ENCODE results near the gene GNB1. TPM values are rescaled to one million over a fixed set of nuclear protein-coding genes. Genes with fewer than 3 reads are reported as not detected.

GNB1 gene
- total and polyA plus RNA-seq, 9 of the 15 experiments (the other 6 are each of a cell fraction or from before 2014, with no cell fraction given): 34.3 to 388 (median 114) TPM

DNA sequence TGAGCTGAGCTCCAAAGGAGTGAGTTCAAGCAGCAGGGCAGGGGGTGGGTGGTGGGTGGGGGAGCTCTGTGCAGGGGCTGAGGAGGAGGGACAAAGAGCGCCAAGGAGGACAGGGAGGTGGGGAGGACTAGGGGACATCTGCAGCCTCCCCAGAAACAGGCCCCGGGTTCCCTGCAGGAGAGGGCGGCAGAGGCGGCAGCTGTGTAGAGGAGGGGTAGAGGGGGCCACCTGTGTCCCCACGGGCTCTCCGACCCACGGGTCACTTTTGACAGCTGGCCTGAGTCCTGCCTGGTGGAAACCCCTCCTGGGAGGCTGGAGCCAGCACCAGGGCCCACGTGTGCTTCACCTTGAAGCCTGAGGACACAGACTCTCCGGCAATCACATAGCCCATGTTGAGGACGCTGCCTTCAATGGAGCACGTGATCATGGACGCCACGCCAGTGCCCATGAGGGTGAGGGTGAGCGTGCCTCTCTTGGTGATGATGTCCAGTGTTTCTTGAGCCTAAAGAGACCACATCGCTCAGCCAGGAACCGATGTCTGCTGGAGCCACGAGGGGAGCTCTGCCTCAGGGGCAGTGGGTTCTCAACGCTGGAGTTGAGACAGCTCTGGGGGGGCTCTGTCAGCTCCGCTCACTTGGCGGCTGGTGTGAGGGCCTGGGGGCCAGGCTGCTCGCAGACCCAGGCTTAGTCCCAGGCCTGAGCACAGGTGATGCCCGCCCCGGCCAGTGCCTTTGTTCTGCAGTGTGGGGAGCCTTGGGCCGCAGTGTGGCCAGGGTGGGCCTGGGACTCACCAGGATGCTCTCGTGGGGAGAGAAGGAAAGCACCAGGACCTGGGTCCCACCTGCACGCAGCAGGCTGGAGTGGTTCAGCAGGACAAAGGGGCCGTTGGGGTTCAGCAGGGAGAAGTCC lies 34.8 kb upstream of the GNB1 start (continued):
- TF ChIP-seq RBBP5 (IDR thresholded peaks at IDR 0.05; ENCODE audit: borderline replicate concordance, insufficient read depth, low read length, poor library complexity, severe bottlenecking): peak; percentile 22

DNA sequence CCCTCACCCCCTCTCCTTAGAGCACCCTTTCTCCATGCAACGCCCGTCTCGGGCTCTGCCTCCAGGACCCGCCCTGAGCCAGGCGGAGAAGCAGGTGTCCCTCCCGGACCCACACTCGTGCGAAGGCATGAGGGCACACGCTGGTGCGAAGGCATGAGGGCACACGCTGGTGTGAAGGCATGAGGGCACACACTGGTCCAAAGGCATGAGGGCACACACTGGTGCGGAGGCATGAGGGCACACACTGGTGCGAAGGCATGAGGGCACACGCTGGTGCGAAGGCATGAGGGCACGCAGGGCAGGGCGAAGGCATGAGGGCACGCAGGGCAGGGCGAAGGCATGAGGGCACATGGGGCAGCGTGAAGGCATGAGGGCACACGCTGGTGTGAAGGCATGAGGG lies 34.0 kb upstream of the GNB1 start:
- no peak for FAIRE-seq
- no peaks in the 10 kb centered on the region for H3K79me2 ChIP-seq (ENCODE audit: control insufficient read depth, insufficient read depth, low read length)
- H3K27me3 ChIP-seq (ENCODE audit: control insufficient read depth in 2 of 2, insufficient read depth in 2 of 2, low read length in 2 of 2): peaks cover 20 to 62% of the 10 kb centered on the region in 2 experiments; a peak in 4 of 5 replicates
- no peaks in the 10 kb centered on the region for H3K9me1 ChIP-seq (ENCODE audit: control insufficient read depth, insufficient read depth, low read length)
- intact Hi-C loops (cut with micrococcal nuclease) (no loop called here), in situ Hi-C loops (cut with MboI) (no loop called here)
- ChIA-PET POLR2A (interaction anchor here (1.7 kb wide), 1 partner anchor 16 kb away, joined by 9 read pairs; no protein-coding TSS in a partner anchor), CTCF (ENCODE audit: low intra/inter-chr PET ratio) (no interaction called here)
- H3K9ac ChIP-seq (ENCODE audit: insufficient read depth in 1 of 2, low read depth in 2 of 2, low read length in 2 of 2): no peak overlapping the region
- H3K4me1 ChIP-seq (replicated peaks in 1 of 2; ENCODE audit: control insufficient read depth in 2 of 2, insufficient read depth in 2 of 2, low read length in 2 of 2): peaks cover 0 to 88% of the 10 kb centered on the region in 2 experiments; a peak in 2 of 5 replicates
- H3K4me3 ChIP-seq: no peak overlapping the region
- peaks cover 8% of the 10 kb centered on the region for H4K20me1 ChIP-seq (replicated peaks; ENCODE audit: control insufficient read depth, insufficient read depth, low read length)
- BruUV-seq (replicated peaks): no TSS peak
- DNase-seq (ENCODE audit: extremely low read depth in 1 of 4, low spot score in 3 of 4): no peak
- no peak overlapping the region for H3K4me2 ChIP-seq (ENCODE audit: insufficient read depth, low read length)
- H3K9me3 ChIP-seq (replicated peaks; ENCODE audit: control insufficient read depth, insufficient read depth, low read depth, low read length): no peaks in the 10 kb centered on the region
- ATAC-seq: no peak
- H2AFZ ChIP-seq (ENCODE audit: low read depth, low read length): no peak overlapping the region
- 30% methylated on average over 21 of the region's 21 CpGs for WGBS (ENCODE audit: insufficient coverage, low coverage, missing lambda C conversion rate)
- no peaks in the 10 kb centered on the region for H3K36me3 ChIP-seq (ENCODE audit: control insufficient read depth, insufficient read depth, low read length)
- H3K27ac ChIP-seq (ENCODE audit: extremely low read depth, low read depth, low read length): no peak overlapping the region
- no peak for TF ChIP-seq HNRNPLL (IDR thresholded peaks at IDR 0.05; ENCODE audit: low read depth, low read length, poor library complexity, severe bottlenecking)
- TF ChIP-seq LEF1 (IDR thresholded peaks at IDR 0.05): no peak
- TF ChIP-seq NR3C1 (CRISPR knock-in tag; IDR thresholded peaks at IDR 0.05): 0 out of 2 replicates have a peak, but pooled peaks have one; percentile 0
- TF ChIP-seq NFYB (IDR thresholded peaks at IDR 0.05; ENCODE audit: extremely low read depth, insufficient read length): no peak
- TF ChIP-seq, protein P1, sequence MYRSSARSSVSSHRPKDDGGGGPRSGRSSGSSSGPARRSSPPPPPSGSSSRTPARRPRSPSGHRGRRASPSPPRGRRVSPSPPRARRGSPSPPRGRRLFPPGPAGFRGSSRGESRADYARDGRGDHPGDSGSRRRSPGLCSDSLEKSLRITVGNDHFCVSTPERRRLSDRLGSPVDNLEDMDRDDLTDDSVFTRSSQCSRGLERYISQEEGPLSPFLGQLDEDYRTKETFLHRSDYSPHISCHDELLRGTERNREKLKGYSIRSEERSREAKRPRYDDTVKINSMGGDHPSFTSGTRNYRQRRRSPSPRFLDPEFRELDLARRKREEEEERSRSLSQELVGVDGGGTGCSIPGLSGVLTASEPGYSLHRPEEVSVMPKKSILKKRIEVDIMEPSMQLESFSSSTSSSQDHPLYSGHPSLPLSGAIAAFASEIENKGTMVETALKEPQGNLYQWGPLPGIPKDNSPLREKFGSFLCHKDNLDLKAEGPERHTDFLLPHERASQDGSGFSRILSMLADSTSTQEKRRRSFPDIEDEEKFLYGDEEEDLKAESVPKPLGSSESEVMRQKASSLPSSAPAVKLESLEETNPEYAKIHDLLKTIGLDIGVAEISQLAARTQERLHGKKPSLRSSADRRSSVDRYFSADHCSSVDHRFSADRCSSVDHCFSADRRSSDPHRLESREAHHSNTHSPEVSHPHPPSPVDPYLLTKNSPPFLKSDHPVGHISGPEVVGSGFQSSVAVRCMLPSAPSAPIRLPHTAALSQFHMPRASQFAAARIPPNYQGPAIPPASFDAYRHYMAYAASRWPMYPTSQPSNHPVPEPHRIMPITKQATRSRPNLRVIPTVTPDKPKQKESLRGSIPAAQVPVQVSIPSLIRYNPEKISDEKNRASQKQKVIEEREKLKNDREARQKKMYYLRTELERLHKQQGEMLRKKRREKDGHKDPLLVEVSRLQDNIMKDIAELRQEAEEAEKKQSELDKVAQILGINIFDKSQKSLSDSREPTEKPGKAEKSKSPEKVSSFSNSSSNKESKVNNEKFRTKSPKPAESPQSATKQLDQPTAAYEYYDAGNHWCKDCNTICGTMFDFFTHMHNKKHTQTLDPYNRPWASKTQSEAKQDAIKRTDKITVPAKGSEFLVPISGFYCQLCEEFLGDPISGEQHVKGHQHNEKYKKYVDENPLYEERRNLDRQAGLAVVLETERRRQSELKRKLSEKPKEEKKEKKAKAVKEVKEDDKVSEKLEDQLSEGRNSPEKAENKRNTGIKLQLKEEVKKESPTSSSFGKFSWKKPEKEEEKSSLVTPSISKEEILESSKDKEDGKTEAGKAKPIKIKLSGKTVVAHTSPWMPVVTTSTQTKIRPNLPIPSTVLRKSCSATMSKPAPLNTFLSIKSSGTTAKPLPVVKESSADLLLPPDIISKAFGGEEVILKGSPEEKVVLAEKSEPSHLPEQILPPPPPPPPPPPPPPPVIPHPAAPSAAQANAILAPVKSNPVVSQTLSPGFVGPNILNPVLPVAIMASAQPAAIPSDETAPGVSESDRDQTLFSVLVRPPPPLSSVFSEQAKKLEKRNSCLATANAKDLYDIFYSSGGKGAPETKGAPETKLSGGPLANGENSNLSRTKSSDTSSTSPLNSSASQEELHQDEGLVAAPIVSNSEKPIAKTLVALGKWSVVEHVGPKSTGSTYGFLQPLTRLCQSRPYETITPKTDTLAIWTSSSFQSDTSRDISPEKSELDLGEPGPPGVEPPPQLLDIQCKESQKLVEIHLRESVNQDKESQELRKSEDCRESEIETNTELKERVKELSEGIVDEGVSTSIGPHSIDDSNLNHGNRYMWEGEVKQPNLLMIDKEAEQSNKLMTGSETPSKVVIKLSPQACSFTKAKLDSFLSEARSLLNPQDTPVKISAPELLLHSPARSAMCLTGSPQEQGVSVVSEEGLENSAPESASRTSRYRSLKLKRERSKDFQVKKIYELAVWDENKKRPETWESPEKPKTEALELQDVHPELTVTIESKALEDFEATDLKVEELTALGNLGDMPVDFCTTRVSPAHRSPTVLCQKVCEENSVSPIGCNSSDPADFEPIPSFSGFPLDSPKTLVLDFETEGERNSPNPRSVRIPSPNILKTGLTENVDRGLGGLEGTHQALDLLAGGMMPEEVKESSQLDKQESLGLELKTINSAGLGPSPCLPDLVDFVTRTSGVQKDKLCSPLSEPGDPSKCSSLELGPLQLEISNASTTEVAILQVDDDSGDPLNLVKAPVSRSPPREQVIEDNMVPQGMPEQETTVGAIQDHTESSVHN (IDR thresholded peaks at IDR 0.05; ENCODE audit: borderline replicate concordance in 1 of 2, low read depth in 1 of 2): no peak
- TF ChIP-seq NFIX (CRISPR knock-in tag; IDR thresholded peaks at IDR 0.05; ENCODE audit: low read depth): no peak
- no peak for TF ChIP-seq ZNF76 (CRISPR knock-in tag; IDR thresholded peaks at IDR 0.05; ENCODE audit: borderline replicate concordance)
- TF ChIP-seq HNRNPL (IDR thresholded peaks at IDR 0.05; ENCODE audit: low read depth, low read length): peak; percentile 75; the same call in 1 of the 2 replicates
